Epithelial cell of prostate (primary cell): ENCODE results near the gene S100A8.
"Not testable (repeated sequence)": the region's sequence is repeated elsewhere in the genome, so short reads cannot be mapped to it uniquely, and the experiment has no call there.

Source experiments
- DNase-seq: peaks from one replicate; pipeline ENCODE4 v3.0.0-alpha.2; 2011; ENCODE audit warnings: low read depth, low spot score
- H3K27ac ChIP-seq: fragments of 450-650 bp; 2 replicates; pipeline ENCODE4 v1.5.1; 2017; ENCODE audit warnings: mild to moderate bottlenecking

S100A8 gene

GRCh38 chr1:153352523-153352922, 38.4 kb downstream of the S100A8 start:
- DNase-seq, result no peak
- H3K27ac ChIP-seq, result no peak overlapping the region

- no peak overlapping the region for H3K27ac ChIP-seq
- no peak for DNase-seq
Observed at GRCh38 chr1:153350321-153350957, 40.4 kb downstream of the S100A8 start.

- no peak overlapping the region for H3K27ac ChIP-seq
- DNase-seq, result no peak
Observed at GRCh38 chr1:153349363-153350320, 41.2 kb downstream of the S100A8 start.

- no peak for DNase-seq
- H3K27ac ChIP-seq, result no peak within 1 kb of the TSS
Observed at GRCh38 chr1:153348511-153349362, 42.1 kb downstream of the S100A8 start, which contains the start of gene PGLYRP4. Gene PGLYRP4 (minus strand): TSS chr1:153348841. CDS start chr1:153347932, 909 bp downstream.

- H3K27ac ChIP-seq, result no peak overlapping the region
- DNase-seq, result no peak
Observed at GRCh38 chr1:153347856-153348255, 43.0 kb downstream of the S100A8 start.

GRCh38 chr1:153347049-153347448, 43.8 kb downstream of the S100A8 start:
- not testable (repeated sequence) for DNase-seq, H3K27ac ChIP-seq

GRCh38 chr1:153346077-153346723, 44.7 kb downstream of the S100A8 start:
- no peak overlapping the region for H3K27ac ChIP-seq
- DNase-seq, result no peak

- DNase-seq, result no peak
- no peak overlapping the region for H3K27ac ChIP-seq
Observed at GRCh38 chr1:153345187-153346076, 45.4 kb downstream of the S100A8 start.

- peak overlapping the region; percentile 37 for H3K27ac ChIP-seq
- DNase-seq, result no peak
Observed at GRCh38 chr1:153344718-153345025, 46.2 kb downstream of the S100A8 start.

GRCh38 chr1:153343811-153344717, 46.8 kb downstream of the S100A8 start:
- no peak for DNase-seq
- H3K27ac ChIP-seq, result peak overlapping the region; percentile 37

GRCh38 chr1:153343040-153343681, 47.7 kb downstream of the S100A8 start:
- no peak for DNase-seq
- H3K27ac ChIP-seq, result peak overlapping the region; percentile 37

- DNase-seq, result no peak
- no peak overlapping the region for H3K27ac ChIP-seq
Observed at GRCh38 chr1:153342178-153342577, 48.7 kb downstream of the S100A8 start.

GRCh38 chr1:153341431-153341934, 49.4 kb downstream of the S100A8 start:
- H3K27ac ChIP-seq, result no peak overlapping the region
- no peak for DNase-seq

GRCh38 chr1:153340356-153340755, 50.5 kb downstream of the S100A8 start:
- H3K27ac ChIP-seq, result no peak overlapping the region
- DNase-seq, result no peak
